Mucosa of rectum (tissue), 2 donors: ENCODE data around the gene DDX59.

ENCODE experiments used
- H3K27ac ChIP-seq, 2 donors: one replicate each; pipeline ENCODE4 v1.7.0; 2013; ENCODE audit warnings: inconsistent platforms in 2 of 2, low read depth in 2 of 2, low read length in 2 of 2
- H3K27me3 ChIP-seq, 2 donors: one replicate each; pipeline ENCODE4 v1.7.0; 2013; ENCODE audit warnings: low read length in 2 of 2; ENCODE audit not compliant: control insufficient read depth in 2 of 2, insufficient read depth in 2 of 2
- H3K36me3 ChIP-seq, 2 donors: one replicate each; pipeline ENCODE4 v1.7.0; 2013; ENCODE audit warnings: low read length in 2 of 2; ENCODE audit not compliant: control insufficient read depth in 2 of 2, insufficient read depth in 2 of 2
- H3K4me1 ChIP-seq, 2 donors: one replicate each; pipeline ENCODE4 v1.7.0; 2013; ENCODE audit warnings: low read length in 2 of 2, mild to moderate bottlenecking in 1 of 2; ENCODE audit not compliant: control insufficient read depth in 2 of 2, insufficient read depth in 2 of 2
- H3K4me3 ChIP-seq, 2 donors: one replicate each; pipeline ENCODE4 v1.7.0; 2013; ENCODE audit warnings: low read length in 2 of 2
- H3K9ac ChIP-seq, 2 donors: one replicate each; pipeline ENCODE4 v1.7.0; 2013; ENCODE audit warnings: low read length in 2 of 2, low read depth in 1 of 2, mild to moderate bottlenecking in 1 of 2
- H3K9me3 ChIP-seq, 2 donors: one replicate each; pipeline ENCODE4 v1.7.0; 2013; ENCODE audit warnings: low read length in 2 of 2; ENCODE audit not compliant: control insufficient read depth in 2 of 2
- donor health status: healthy.
- donor health status: Normal muscosa, but diverticular disease.

The DDX59 gene

GRCh38 chr1:200653022-200653462 is 16.7 kb downstream of the DDX59 start:
- Histone ChIP-seq H3K27ac (no peak overlapping the region), H3K36me3 (peaks cover 17 to 28% of the 10 kb centered on the region in 2 donors), H3K9me3 (no peaks in the 10 kb centered on the region), H3K4me3 (no peak overlapping the region), H3K9ac (no peak overlapping the region), H3K27me3 (no peaks in the 10 kb centered on the region), H3K4me1 (no peaks in the 10 kb centered on the region)

GRCh38 chr1:200652378-200652777 is 17.3 kb downstream of the DDX59 start:
- H3K4me1 ChIP-seq: no peaks in the 10 kb centered on the region
- no peak overlapping the region for H3K9ac ChIP-seq
- H3K4me3 ChIP-seq: no peak overlapping the region
- no peaks in the 10 kb centered on the region for H3K9me3 ChIP-seq
- peaks cover 14 to 24% of the 10 kb centered on the region in 2 donors for H3K36me3 ChIP-seq
- H3K27ac ChIP-seq: no peak overlapping the region
- H3K27me3 ChIP-seq: no peaks in the 10 kb centered on the region

- Histone ChIP-seq H3K27ac (no peak overlapping the region), H3K9ac (no peak overlapping the region), H3K36me3 (peaks cover 10 to 17% of the 10 kb centered on the region in 2 donors)
Measured at GRCh38 chr1:200646515-200646914, 23.2 kb downstream of the DDX59 start.

GRCh38 chr1:200644021-200644420 is 25.7 kb downstream of the DDX59 start:
- H3K27ac ChIP-seq: no peak overlapping the region
- no peaks in the 10 kb centered on the region for H3K4me1 ChIP-seq
- H3K4me3 ChIP-seq: no peak overlapping the region
- no peaks in the 10 kb centered on the region for H3K9me3 ChIP-seq
- H3K9ac ChIP-seq: no peak overlapping the region
- peaks cover 10 to 14% of the 10 kb centered on the region in 2 donors for H3K36me3 ChIP-seq
- H3K27me3 ChIP-seq: no peaks in the 10 kb centered on the region

More at GRCh38 chr1:200646515-200646914, 23.2 kb downstream of the DDX59 start:
- Histone ChIP-seq H3K27me3 (no peaks in the 10 kb centered on the region), H3K4me1 (no peaks in the 10 kb centered on the region), H3K9me3 (no peaks in the 10 kb centered on the region), H3K4me3 (no peak overlapping the region)

GRCh38 chr1:200642481-200642880 is 27.2 kb downstream of the DDX59 start:
- H3K9ac ChIP-seq: no peak overlapping the region
- no peak overlapping the region for H3K27ac ChIP-seq
- no peak overlapping the region for H3K4me3 ChIP-seq
- peaks cover 4 to 10% of the 10 kb centered on the region in 2 donors for H3K36me3 ChIP-seq
- H3K27me3 ChIP-seq: no peaks in the 10 kb centered on the region
- H3K9me3 ChIP-seq: no peaks in the 10 kb centered on the region
- H3K4me1 ChIP-seq: no peaks in the 10 kb centered on the region

- H3K27ac ChIP-seq: no peak overlapping the region
- peaks cover 0 to 4% of the 10 kb centered on the region in 2 donors for H3K36me3 ChIP-seq
- no peak overlapping the region for H3K4me3 ChIP-seq
- no peaks in the 10 kb centered on the region for H3K4me1 ChIP-seq
- no peaks in the 10 kb centered on the region for H3K27me3 ChIP-seq
- no peaks in the 10 kb centered on the region for H3K9me3 ChIP-seq
- H3K9ac ChIP-seq: no peak overlapping the region
Measured at GRCh38 chr1:200640963-200641401, 28.7 kb downstream of the DDX59 start.

GRCh38 chr1:200640373-200640962 is 29.2 kb downstream of the DDX59 start:
- Histone ChIP-seq H3K36me3 (peaks cover 0 to 4% of the 10 kb centered on the region in 2 donors), H3K4me1 (no peaks in the 10 kb centered on the region), H3K9ac (no peak overlapping the region), H3K4me3 (no peak overlapping the region), H3K9me3 (no peaks in the 10 kb centered on the region), H3K27me3 (no peaks in the 10 kb centered on the region), H3K27ac (no peak overlapping the region)

- no peak overlapping the region for H3K27ac ChIP-seq
- H3K4me1 ChIP-seq: no peaks in the 10 kb centered on the region
Measured at GRCh38 chr1:200638073-200638472, 31.6 kb downstream of the DDX59 start.

GRCh38 chr1:200636681-200637080 is 33.0 kb downstream of the DDX59 start:
- Histone ChIP-seq H3K36me3 (no peaks in the 10 kb centered on the region), H3K27me3 (no peaks in the 10 kb centered on the region), H3K4me1 (no peaks in the 10 kb centered on the region), H3K4me3 (no peak overlapping the region), H3K27ac (no peak overlapping the region), H3K9me3 (no peaks in the 10 kb centered on the region), H3K9ac (no peak overlapping the region)

More at GRCh38 chr1:200638073-200638472, 31.6 kb downstream of the DDX59 start:
- Histone ChIP-seq H3K9ac (no peak overlapping the region), H3K27me3 (no peaks in the 10 kb centered on the region), H3K36me3 (peaks cover 0 to under 1% of the 10 kb centered on the region in 2 donors), H3K9me3 (no peaks in the 10 kb centered on the region), H3K4me3 (no peak overlapping the region)

- no peaks in the 10 kb centered on the region for H3K4me1 ChIP-seq
Measured at GRCh38 chr1:200634261-200635122, 35.2 kb downstream of the DDX59 start.

More at GRCh38 chr1:200634261-200635122, 35.2 kb downstream of the DDX59 start:
- no peak overlapping the region for H3K4me3 ChIP-seq
- no peaks in the 10 kb centered on the region for H3K9me3 ChIP-seq
- H3K36me3 ChIP-seq: no peaks in the 10 kb centered on the region
- H3K27ac ChIP-seq: no peak overlapping the region
- H3K27me3 ChIP-seq: no peaks in the 10 kb centered on the region
- no peak overlapping the region for H3K9ac ChIP-seq
